IMR-90 (cell line): ENCODE data around the gene CACNG8. TPM values are rescaled to one million over a fixed set of nuclear protein-coding genes. Genes with fewer than 3 reads are reported as not detected.

ENCODE experiments used
- ATAC-seq: fragments of 200-7000 bp; cut with Tn5 transposase; 2 replicates; pipeline ENCODE4 v1.9.1; 2020; ENCODE audit warnings: low read depth, mild to moderate bottlenecking, moderate library complexity
- BruUV-seq: library from RNA; stranded (reverse); fragments of 400-500 nt; replicated peaks from 2 replicates; lab custom pipeline; 2021; lab: Mats Ljungman, UMichigan
- CTCF ChIA-PET: fragments of 300-600 bp; formaldehyde crosslinking; extraction: SDS; loops from one replicate; lab custom pipeline; 2021; ENCODE audit warnings: antibody characterized with exemption; lab: Yijun Ruan, JAX
- POLR2A ChIA-PET: fragments of 300-600 bp; sonication (Branson Sonifier 250); formaldehyde crosslinking; loops from one replicate; lab custom pipeline; 2022; ENCODE audit warnings: antibody characterized with exemption; ENCODE audit not compliant: unreplicated experiment; lab: Charles Lee
- DNase-seq: peaks from one replicate; pipeline ENCODE4 v3.0.0; 2013
- H2AFZ ChIP-seq: replicated peaks from 2 replicates; pipeline ENCODE3; 2013; ENCODE audit warnings: low read length, mild to moderate bottlenecking; ENCODE audit not compliant: poor library complexity
- H2AK5ac ChIP-seq: 2 replicates; pipeline ENCODE4 v1.6.1; 2013; ENCODE audit warnings: low read depth, low read length, inconsistent platforms
- H2AK9ac ChIP-seq: replicated peaks from 2 replicates; pipeline ENCODE3; 2013; ENCODE audit warnings: mild to moderate bottlenecking, low read depth, low read length, moderate library complexity; ENCODE audit not compliant: poor library complexity
- H2BK120ac ChIP-seq: 2 replicates; pipeline ENCODE4 v1.6.1; 2013; ENCODE audit warnings: low read depth, low read length, inconsistent platforms
- H2BK15ac ChIP-seq: 3 replicates; pipeline ENCODE4 v1.6.1; 2013; ENCODE audit warnings: low read depth, low read length, inconsistent platforms
- H2BK20ac ChIP-seq: 2 replicates; pipeline ENCODE4 v1.6.1; 2013; ENCODE audit warnings: low read depth, mild to moderate bottlenecking, inconsistent platforms, low read length, moderate library complexity
- H2BK5ac ChIP-seq: 2 replicates; pipeline ENCODE4 v1.6.1; 2013; ENCODE audit warnings: mild to moderate bottlenecking, low read depth, low read length, inconsistent platforms; ENCODE audit not compliant: poor library complexity, severe bottlenecking
- H3K14ac ChIP-seq: replicated peaks from 2 replicates; pipeline ENCODE4 v1.6.1; 2013; ENCODE audit warnings: low read depth, low read length, inconsistent platforms
- H3K18ac ChIP-seq: 2 replicates; pipeline ENCODE4 v1.6.1; 2013; ENCODE audit warnings: low read depth, low read length, control low read depth
- H3K23ac ChIP-seq: 2 replicates; pipeline ENCODE4 v1.6.1; 2013; ENCODE audit warnings: low read depth, low read length, inconsistent platforms
- H3K27ac ChIP-seq: 2 replicates; pipeline ENCODE4 v1.5.1; 2013; ENCODE audit warnings: mild to moderate bottlenecking, control low read depth, low read length; ENCODE audit not compliant: insufficient read depth
- H3K27me3 ChIP-seq: 2 replicates; pipeline ENCODE4 v1.6.1; 2013; ENCODE audit warnings: low read length; ENCODE audit not compliant: control insufficient read depth, insufficient read depth
- H3K36me3 ChIP-seq: 2 replicates; pipeline ENCODE4 v1.6.1; 2013; ENCODE audit warnings: low read length, mixed read lengths; ENCODE audit not compliant: control insufficient read depth, insufficient read depth
- H3K4ac ChIP-seq: 2 replicates; pipeline ENCODE4 v1.6.1; 2013; ENCODE audit warnings: low read depth, low read length, inconsistent platforms
- H3K4me1 ChIP-seq: 2 replicates; pipeline ENCODE4 v1.6.1; 2013; ENCODE audit warnings: low read length, mixed read lengths; ENCODE audit not compliant: control insufficient read depth, insufficient read depth
- H3K4me2 ChIP-seq: 2 replicates; pipeline ENCODE4 v1.6.1; 2013; ENCODE audit warnings: low read depth, mild to moderate bottlenecking, control low read depth, low read length, moderate library complexity
- H3K4me3 ChIP-seq: 2 replicates; pipeline ENCODE4 v1.5.1; 2013; ENCODE audit warnings: low read depth, mild to moderate bottlenecking, control low read depth, low read length, moderate library complexity; ENCODE audit not compliant: insufficient read depth
- H3K56ac ChIP-seq: 2 replicates; pipeline ENCODE4 v1.6.1; 2013; ENCODE audit warnings: low read length, inconsistent platforms; ENCODE audit not compliant: insufficient read depth; ENCODE audit errors: extremely low read depth
- H3K79me1 ChIP-seq, 2 experiments: 2 replicates each; pipeline ENCODE4 v1.6.1; 2013; ENCODE audit warnings: low read length in 2 of 2, inconsistent platforms in 1 of 2, low read depth in 1 of 2
- H3K9ac ChIP-seq: 2 replicates; pipeline ENCODE4 v1.6.1; 2013; ENCODE audit warnings: low read depth, low read length, control low read depth
- H3K9me1 ChIP-seq: 2 replicates; pipeline ENCODE4 v1.6.1; 2013; ENCODE audit warnings: low read length, inconsistent platforms; ENCODE audit not compliant: insufficient read depth
- H3K9me3 ChIP-seq: 2 replicates; pipeline ENCODE4 v1.6.1; 2013; ENCODE audit warnings: low read length; ENCODE audit not compliant: control insufficient read depth, insufficient read depth
- H4K20me1 ChIP-seq: 2 replicates; pipeline ENCODE4 v1.6.1; 2013; ENCODE audit warnings: low read length, inconsistent platforms; ENCODE audit not compliant: insufficient read depth
- H4K5ac ChIP-seq: 2 replicates; pipeline ENCODE4 v1.6.1; 2013; ENCODE audit warnings: mild to moderate bottlenecking, low read depth, low read length, control low read depth
- H4K8ac ChIP-seq, 2 experiments: 2 replicates each; pipeline ENCODE4 v1.6.1; 2013; ENCODE audit warnings: low read depth in 2 of 2, low read length in 2 of 2, control low read depth in 1 of 2, inconsistent platforms in 1 of 2
- H4K91ac ChIP-seq: 2 replicates; pipeline ENCODE4 v1.6.1; 2013; ENCODE audit warnings: low read depth, low read length, inconsistent platforms; ENCODE audit not compliant: insufficient read depth
- BHLHE40 ChIP-seq: fragments of 150-350 bp; IDR thresholded peaks from 2 replicates; pipeline ENCODE4 v1.6.1; 2016; ENCODE audit warnings: mild to moderate bottlenecking, low read depth, low read length
- CEBPB ChIP-seq: IDR thresholded peaks from 2 replicates; pipeline ENCODE4 v1.6.1; 2012; ENCODE audit warnings: low read depth, low read length, improper control_type of control experiment
- CHD1 ChIP-seq: IDR thresholded peaks from 2 replicates; pipeline ENCODE4 v1.6.1; 2012; ENCODE audit warnings: low read depth, low read length, improper control_type of control experiment
- FOS ChIP-seq: fragments of 150-350 bp; IDR thresholded peaks from 2 replicates; pipeline ENCODE4 v1.6.1; 2016; ENCODE audit warnings: low read depth, low read length
- MAFK ChIP-seq: IDR thresholded peaks from 2 replicates; pipeline ENCODE4 v1.6.1; 2012; ENCODE audit warnings: low read depth, low read length, improper control_type of control experiment
- MAZ ChIP-seq: IDR thresholded peaks from 2 replicates; pipeline ENCODE4 v1.6.1; 2012; ENCODE audit warnings: low read depth, mild to moderate bottlenecking, low read length, improper control_type of control experiment, moderate library complexity, borderline replicate concordance
- MXI1 ChIP-seq: IDR thresholded peaks from 2 replicates; pipeline ENCODE4 v1.6.1; 2012; ENCODE audit warnings: low read depth, mild to moderate bottlenecking, low read length, moderate library complexity, borderline replicate concordance
- NFE2L2 ChIP-seq: fragments of 150-350 bp; IDR thresholded peaks from 2 replicates; pipeline ENCODE4 v1.6.1; 2016; ENCODE audit warnings: low read depth, mild to moderate bottlenecking, low read length
- POLR2A ChIP-seq: IDR thresholded peaks from 2 replicates; pipeline ENCODE4 v1.6.1; 2012; ENCODE audit warnings: mild to moderate bottlenecking, low read depth, low read length
- RAD21 ChIP-seq: IDR thresholded peaks from 2 replicates; pipeline ENCODE4 v1.6.1; 2012; ENCODE audit warnings: low read length, improper control_type of control experiment
- RCOR1 ChIP-seq: IDR thresholded peaks from 2 replicates; pipeline ENCODE4 v1.6.1; 2012; ENCODE audit warnings: mild to moderate bottlenecking, low read length, improper control_type of control experiment; ENCODE audit not compliant: insufficient replicate concordance
- RFX5 ChIP-seq: IDR thresholded peaks from 2 replicates; pipeline ENCODE4 v1.8.0; 2012; ENCODE audit warnings: low read depth, mild to moderate bottlenecking, low read length, moderate library complexity
- SMC3 ChIP-seq: fragments of 150-350 bp; IDR thresholded peaks from 2 replicates; pipeline ENCODE4 v1.6.1; 2016; ENCODE audit warnings: low read depth, mild to moderate bottlenecking, antibody characterized with exemption, low read length, moderate library complexity
- WGBS, 2 experiments: methylation state at CpG; one replicate each; pipeline versions ENCODE4 v1.1.5 to v1.1.7; 2013; ENCODE audit warnings: missing lambda C conversion rate in 2 of 2; ENCODE audit not compliant: insufficient read length in 1 of 2; ENCODE audit errors: extremely low coverage in 2 of 2; 5-methylcytosine and 5-hydroxymethylcytosine counted together
- dilution Hi-C: fragments of 300-500 bp; cut with HindIII; formaldehyde crosslinking; loops from one replicate; pipeline ENCODE4 v1.14.3; 2018; ENCODE audit warnings: low sequenced_read_pairs; ENCODE audit not compliant: unreplicated experiment
- in situ Hi-C: fragments of 300-500 bp; cut with MboI; formaldehyde crosslinking; loops from 3 replicates; pipeline ENCODE4 v1.14.3; 2019; ENCODE audit warnings: low sequenced_read_pairs, inconsistent platforms, mixed read lengths
- intact Hi-C: fragments of 100-400 bp; cut with micrococcal nuclease; formaldehyde crosslinking; loops from 2 replicates; pipeline ENCODE4 v1.10.0; 2022
- polyA plus RNA-seq, 3 experiments: library from polyadenylated mRNA; depleted of rRNA; stranded (reverse); fragments of >200 nt; gene quantifications; 2 replicates each; pipeline ENCODE4 v1.2.3, GENCODE V29; 2012; ENCODE audit warnings: low replicate concordance in 1 of 3
- total RNA-seq: library from RNA; depleted of rRNA; stranded (reverse); fragments of >200 nt; gene quantifications from 2 replicates; pipeline ENCODE4 v1.2.3, GENCODE V29; 2012
- TF ChIP-seq, protein P1 (sequence below): fragments of 150-350 bp; IDR thresholded peaks from 2 replicates; pipeline ENCODE4 v1.6.1; 2017; ENCODE audit warnings: mild to moderate bottlenecking, antibody characterized with exemption, low read length, low read depth
- TF ChIP-seq, protein P2 (sequence below): conservative IDR thresholded peaks from 2 replicates; pipeline ENCODE4 v1.5.1; 2012; ENCODE audit warnings: mild to moderate bottlenecking, low read depth, low read length, improper control_type of control experiment
- TF ChIP-seq, protein P3 (sequence below): fragments of 150-350 bp; IDR thresholded peaks from 2 replicates; pipeline ENCODE4 v1.6.1; 2016; ENCODE audit warnings: low read depth, mild to moderate bottlenecking, low read length, moderate library complexity, borderline replicate concordance

Gene CACNG8
- total and polyA plus RNA-seq, 2 of the 4 experiments (the other 2 are of a cell fraction), result 0.15 TPM; not detected in 1

DNA sequence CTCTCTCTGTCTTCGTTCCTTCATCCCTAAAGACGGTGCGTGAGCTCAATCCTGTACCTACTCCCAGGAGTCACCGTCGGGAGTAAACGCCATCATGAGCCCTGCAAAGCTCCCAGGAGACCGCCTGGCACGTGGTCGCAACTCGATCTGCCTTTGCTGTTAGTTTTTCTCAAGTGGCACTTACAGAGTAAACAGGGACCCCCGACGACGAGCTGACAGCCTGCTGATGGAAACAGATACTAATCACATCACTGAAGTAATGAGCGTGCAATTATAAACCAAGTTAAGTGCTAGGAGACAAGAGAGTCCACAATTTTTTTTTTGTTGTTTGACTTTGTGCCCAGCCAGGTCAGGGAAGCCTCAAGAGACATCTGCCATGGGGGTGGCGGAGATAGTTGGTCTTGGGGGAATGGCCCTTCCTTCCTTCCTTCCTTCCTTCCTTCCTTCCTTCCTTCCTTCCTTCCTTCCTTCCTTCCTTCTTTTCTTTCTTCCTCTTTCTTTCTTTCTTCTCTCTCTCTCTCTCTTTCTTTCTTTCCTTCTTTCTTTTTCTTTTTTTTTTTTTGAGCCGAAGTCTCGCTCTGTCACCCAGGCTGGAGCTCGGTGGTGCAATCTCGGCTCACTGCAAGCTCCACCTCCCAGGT is 52.3 kb downstream of the CACNG8 start:
- no peak overlapping the region for H2AK5ac ChIP-seq
- H4K20me1 ChIP-seq, result no peaks in the 10 kb centered on the region; the same call in 1 of the 2 replicates
- ChIA-PET CTCF (interaction anchor here (0.9 kb wide), 1 partner anchor 15 kb away, joined by 3 read pairs; no protein-coding TSS in a partner anchor), POLR2A (no interaction called here)
- WGBS, 2 experiments, result no CpG with 5 or more reads among the region's 19 CpGs
- H3K56ac ChIP-seq, result no peak overlapping the region
- H3K9me1 ChIP-seq, result no peaks in the 10 kb centered on the region
- H3K9me3 ChIP-seq, result peaks cover 3% of the 10 kb centered on the region; the same call in 1 of the 2 replicates
- DNase-seq (no peak), ATAC-seq (no peak)
- no peak overlapping the region for H4K91ac ChIP-seq
- in situ Hi-C loops, result no loop called here
- H3K27ac ChIP-seq, result no peak overlapping the region
- H2BK5ac ChIP-seq, result no peak overlapping the region
- no peak overlapping the region for H4K8ac ChIP-seq
- no peaks in the 10 kb centered on the region for H3K36me3 ChIP-seq
- H3K9ac ChIP-seq, result no peak overlapping the region
- no peak overlapping the region for H4K5ac ChIP-seq
- H2AFZ ChIP-seq, result no peak overlapping the region
- H3K4me3 ChIP-seq, result no peak overlapping the region
- intact Hi-C loops, result no loop called here
- H3K4me1 ChIP-seq, result no peaks in the 10 kb centered on the region
- TF ChIP-seq RCOR1 (no peak), FOS (no peak), NFE2L2 (no peak), MXI1 (no peak), MAFK (no peak), POLR2A (no peak), MAZ (no peak), BHLHE40 (no peak), RFX5 (no peak), CHD1 (no peak), RAD21 (no peak), CEBPB (no peak), SMC3 (no peak)
- TF ChIP-seq, protein P1, sequence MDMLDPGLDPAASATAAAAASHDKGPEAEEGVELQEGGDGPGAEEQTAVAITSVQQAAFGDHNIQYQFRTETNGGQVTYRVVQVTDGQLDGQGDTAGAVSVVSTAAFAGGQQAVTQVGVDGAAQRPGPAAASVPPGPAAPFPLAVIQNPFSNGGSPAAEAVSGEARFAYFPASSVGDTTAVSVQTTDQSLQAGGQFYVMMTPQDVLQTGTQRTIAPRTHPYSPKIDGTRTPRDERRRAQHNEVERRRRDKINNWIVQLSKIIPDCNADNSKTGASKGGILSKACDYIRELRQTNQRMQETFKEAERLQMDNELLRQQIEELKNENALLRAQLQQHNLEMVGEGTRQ, result no peak
- TF ChIP-seq, protein P2, sequence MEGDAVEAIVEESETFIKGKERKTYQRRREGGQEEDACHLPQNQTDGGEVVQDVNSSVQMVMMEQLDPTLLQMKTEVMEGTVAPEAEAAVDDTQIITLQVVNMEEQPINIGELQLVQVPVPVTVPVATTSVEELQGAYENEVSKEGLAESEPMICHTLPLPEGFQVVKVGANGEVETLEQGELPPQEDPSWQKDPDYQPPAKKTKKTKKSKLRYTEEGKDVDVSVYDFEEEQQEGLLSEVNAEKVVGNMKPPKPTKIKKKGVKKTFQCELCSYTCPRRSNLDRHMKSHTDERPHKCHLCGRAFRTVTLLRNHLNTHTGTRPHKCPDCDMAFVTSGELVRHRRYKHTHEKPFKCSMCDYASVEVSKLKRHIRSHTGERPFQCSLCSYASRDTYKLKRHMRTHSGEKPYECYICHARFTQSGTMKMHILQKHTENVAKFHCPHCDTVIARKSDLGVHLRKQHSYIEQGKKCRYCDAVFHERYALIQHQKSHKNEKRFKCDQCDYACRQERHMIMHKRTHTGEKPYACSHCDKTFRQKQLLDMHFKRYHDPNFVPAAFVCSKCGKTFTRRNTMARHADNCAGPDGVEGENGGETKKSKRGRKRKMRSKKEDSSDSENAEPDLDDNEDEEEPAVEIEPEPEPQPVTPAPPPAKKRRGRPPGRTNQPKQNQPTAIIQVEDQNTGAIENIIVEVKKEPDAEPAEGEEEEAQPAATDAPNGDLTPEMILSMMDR, result no peak
- TF ChIP-seq, protein P3, sequence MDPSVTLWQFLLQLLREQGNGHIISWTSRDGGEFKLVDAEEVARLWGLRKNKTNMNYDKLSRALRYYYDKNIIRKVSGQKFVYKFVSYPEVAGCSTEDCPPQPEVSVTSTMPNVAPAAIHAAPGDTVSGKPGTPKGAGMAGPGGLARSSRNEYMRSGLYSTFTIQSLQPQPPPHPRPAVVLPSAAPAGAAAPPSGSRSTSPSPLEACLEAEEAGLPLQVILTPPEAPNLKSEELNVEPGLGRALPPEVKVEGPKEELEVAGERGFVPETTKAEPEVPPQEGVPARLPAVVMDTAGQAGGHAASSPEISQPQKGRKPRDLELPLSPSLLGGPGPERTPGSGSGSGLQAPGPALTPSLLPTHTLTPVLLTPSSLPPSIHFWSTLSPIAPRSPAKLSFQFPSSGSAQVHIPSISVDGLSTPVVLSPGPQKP, result no peak
- no peaks in the 10 kb centered on the region for H3K27me3 ChIP-seq
- no peak overlapping the region for H2BK120ac ChIP-seq
- H3K79me1 ChIP-seq, result no peaks in the 10 kb centered on the region
- H3K23ac ChIP-seq, result no peak overlapping the region
- no peak overlapping the region for H2BK15ac ChIP-seq
- H3K4me2 ChIP-seq, result no peak overlapping the region
- no peak overlapping the region for H2BK20ac ChIP-seq
- no peak overlapping the region for H3K18ac ChIP-seq
- dilution Hi-C loops, result no loop called here
- no peak overlapping the region for H2AK9ac ChIP-seq
- BruUV-seq, result no TSS peak
- H3K14ac ChIP-seq, result no peak overlapping the region
- H3K4ac ChIP-seq, result no peak overlapping the region
